GM04503 (cell line): Measurements from ENCODE around the gene JAKMIP1.
"Not testable (repeated sequence)": the region's sequence is repeated elsewhere in the genome, so short reads cannot be mapped to it uniquely, and the experiment has no call there.

Experiments used
- DNase-seq: peaks from one replicate; pipeline ENCODE4 v3.0.0-alpha.2; 2012; ENCODE audit warnings: low read depth

Gene JAKMIP1

GRCh38 chr4:6229095-6229494 is 28.7 kb upstream of the JAKMIP1 start:
- no peak for DNase-seq

GRCh38 chr4:6228158-6229067 is 28.1 kb upstream of the JAKMIP1 start:
- DNase-seq = no peak

- no peak for DNase-seq
These were observed 27.2 kb upstream of the JAKMIP1 start for GRCh38 chr4:6227412-6228157.

- DNase-seq = no peak
These were observed 26.2 kb upstream of the JAKMIP1 start for GRCh38 chr4:6226506-6226905.

GRCh38 chr4:6225469-6225868 is 25.1 kb upstream of the JAKMIP1 start:
- no peak for DNase-seq

- DNase-seq = no peak
These were observed 24.4 kb upstream of the JAKMIP1 start for GRCh38 chr4:6224735-6225134.

GRCh38 chr4:6222761-6223292 is 22.5 kb upstream of the JAKMIP1 start:
- no peak for DNase-seq

GRCh38 chr4:6221851-6222760 is 21.8 kb upstream of the JAKMIP1 start:
- DNase-seq = no peak

- DNase-seq = no peak
These were observed 21.0 kb upstream of the JAKMIP1 start for GRCh38 chr4:6221301-6221850.

- DNase-seq = no peak
These were observed 17.5 kb upstream of the JAKMIP1 start for GRCh38 chr4:6217716-6218381.

GRCh38 chr4:6216588-6216987 is 16.2 kb upstream of the JAKMIP1 start:
- DNase-seq = no peak

- no peak for DNase-seq
These were observed 9.6 kb upstream of the JAKMIP1 start for GRCh38 chr4:6209921-6210320.

- not testable (repeated sequence) for DNase-seq
These were observed 8.9 kb upstream of the JAKMIP1 start for GRCh38 chr4:6209291-6209690.

- DNase-seq = no peak
These were observed 8.1 kb upstream of the JAKMIP1 start for GRCh38 chr4:6208416-6208815.

GRCh38 chr4:6207602-6208001 is 7.3 kb upstream of the JAKMIP1 start:
- DNase-seq = no peak

- DNase-seq = no peak
These were observed 6.5 kb upstream of the JAKMIP1 start for GRCh38 chr4:6206771-6207290.

- no peak for DNase-seq
These were observed 5.6 kb upstream of the JAKMIP1 start for GRCh38 chr4:6205973-6206372.

- no peak for DNase-seq
These were observed 5.2 kb upstream of the JAKMIP1 start for GRCh38 chr4:6205567-6205931.

GRCh38 chr4:6204871-6205566 is 4.7 kb upstream of the JAKMIP1 start:
- DNase-seq = no peak

- DNase-seq = no peak
These were observed 3.7 kb upstream of the JAKMIP1 start for GRCh38 chr4:6204098-6204497.
